CD4-positive, alpha-beta T cell treated with Interleukin-6 for 4 hours (primary cell): ENCODE measurements around the gene TNFRSF4.
"Not testable (repeated sequence)": the region's sequence is repeated elsewhere in the genome, so short reads cannot be mapped to it uniquely, and the experiment has no call there.

Experiments
- DNase-seq: peaks from one replicate; pipeline ENCODE4 v3.0.0-alpha.2; 2020; ENCODE audit warnings: mixed read lengths

Gene TNFRSF4

DNA sequence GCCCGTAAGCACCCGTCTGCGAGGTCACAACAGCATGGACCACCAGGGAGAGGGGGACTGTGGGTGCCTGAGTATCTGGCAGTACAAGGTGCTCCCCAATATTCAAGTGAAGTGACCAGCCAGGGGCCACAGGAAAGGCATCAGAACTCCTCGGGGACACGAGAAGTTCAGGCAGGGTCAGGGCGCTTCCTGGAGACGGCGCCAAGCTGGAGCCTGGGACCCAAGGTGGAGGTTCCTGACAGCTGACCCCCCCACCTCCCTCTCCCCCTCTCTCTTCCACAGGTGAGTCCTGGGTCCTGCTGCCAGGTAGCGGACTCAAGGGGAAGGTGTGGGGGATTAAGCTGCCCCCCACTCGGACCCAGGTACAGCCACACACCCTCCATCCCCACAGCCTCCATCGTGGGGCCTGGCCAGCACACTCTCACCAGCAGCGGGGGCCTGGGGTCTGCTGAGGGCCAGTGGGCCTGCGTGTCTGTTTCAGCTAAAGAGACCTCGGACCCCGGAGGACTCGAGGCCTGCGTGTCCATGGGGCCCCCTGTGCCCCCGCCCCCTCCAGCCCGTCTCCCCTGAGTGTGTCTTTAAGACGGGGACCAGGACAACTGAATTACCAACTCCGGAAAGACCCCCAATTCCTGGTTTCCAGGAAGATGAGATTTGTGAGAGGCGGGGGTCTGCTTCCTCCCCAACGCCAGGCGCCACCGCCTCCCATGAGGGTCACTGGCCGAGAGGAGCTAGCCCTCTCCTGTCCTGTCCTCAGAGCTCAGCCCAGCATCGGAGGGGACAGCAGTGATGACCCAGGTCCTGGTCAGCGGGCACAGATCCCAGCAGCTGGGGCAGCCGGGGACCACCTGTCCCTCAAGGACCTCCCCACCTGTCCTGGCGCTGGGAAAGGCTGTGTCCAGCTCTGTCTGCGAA, 13.7 kb downstream of the TNFRSF4 start:
- DNase-seq: no peak

DNA sequence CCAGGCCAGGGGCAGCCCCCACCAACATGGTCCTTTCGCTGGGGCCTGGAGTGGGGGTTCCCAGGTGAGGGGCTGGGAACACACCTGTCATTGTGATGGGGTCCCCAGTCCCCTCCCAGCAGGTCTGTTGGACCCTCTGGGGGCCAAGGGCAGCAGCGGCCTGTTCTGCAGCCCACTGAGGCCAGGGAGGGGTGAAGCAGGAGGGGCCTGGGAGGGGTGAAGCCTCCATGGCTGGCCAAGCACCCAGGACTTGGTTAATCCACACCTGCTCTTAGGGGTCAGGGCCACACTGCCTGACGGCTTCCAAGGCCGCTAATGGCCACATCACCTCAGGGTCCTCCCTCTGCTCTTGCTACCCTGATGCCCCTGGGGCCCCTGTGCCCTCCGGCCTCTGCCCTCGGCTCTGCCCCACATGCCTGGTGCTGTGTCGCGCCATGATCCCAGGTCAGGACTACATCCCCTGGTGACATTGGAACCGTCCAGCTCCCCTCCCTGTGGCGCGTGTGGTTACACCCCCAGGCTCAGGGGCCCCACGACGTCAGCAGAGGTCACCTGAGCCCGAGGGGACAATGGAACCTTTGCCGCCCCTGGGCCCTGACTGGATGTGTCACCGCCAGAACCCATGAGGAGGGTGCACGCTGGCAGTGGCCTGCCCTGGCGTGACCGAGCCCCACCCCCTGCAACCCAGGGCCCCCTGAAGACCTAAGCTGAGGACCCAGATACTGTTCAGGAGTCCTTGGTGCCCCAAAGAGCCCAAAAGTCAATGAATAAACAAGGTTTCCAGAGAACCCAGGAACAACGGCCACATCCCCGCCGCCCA, 14.6 kb downstream of the TNFRSF4 start:
- DNase-seq: no peak

DNA sequence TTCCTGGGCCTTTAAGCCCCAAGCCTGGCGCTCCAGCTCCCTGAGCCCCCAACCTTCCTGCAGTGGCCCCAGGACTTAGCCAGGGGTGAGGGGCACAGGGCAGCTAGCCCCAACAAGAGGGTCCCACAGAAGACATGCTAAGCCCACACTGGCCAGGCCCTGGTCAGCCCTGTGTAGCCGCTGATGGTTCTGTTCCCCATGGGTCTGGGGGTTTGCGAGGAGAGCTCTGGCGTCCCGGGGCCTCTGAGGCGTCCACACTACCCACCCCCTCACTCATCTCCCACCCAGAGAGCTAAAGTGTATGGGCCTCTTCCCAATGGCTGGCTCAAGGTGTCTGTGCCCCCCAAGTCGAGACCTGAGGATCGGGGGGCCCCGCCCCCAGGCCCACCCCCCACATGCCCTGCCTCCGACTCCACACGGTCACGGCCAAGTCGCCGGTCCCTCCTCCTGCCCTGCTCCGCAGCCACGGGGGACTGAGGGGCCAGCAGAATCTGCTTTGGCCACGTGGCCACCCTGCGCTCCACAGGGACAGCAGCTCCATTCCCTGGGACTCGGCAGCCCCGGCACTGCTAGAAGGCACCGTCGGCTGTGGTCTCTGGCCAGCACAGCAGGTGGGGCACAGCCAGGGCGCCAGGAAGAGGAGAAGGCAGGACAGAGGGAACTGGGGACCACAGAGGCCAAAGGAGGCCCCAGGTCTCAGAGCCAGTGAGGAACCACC, 15.4 kb downstream of the TNFRSF4 start:
- no peak for DNase-seq

DNA sequence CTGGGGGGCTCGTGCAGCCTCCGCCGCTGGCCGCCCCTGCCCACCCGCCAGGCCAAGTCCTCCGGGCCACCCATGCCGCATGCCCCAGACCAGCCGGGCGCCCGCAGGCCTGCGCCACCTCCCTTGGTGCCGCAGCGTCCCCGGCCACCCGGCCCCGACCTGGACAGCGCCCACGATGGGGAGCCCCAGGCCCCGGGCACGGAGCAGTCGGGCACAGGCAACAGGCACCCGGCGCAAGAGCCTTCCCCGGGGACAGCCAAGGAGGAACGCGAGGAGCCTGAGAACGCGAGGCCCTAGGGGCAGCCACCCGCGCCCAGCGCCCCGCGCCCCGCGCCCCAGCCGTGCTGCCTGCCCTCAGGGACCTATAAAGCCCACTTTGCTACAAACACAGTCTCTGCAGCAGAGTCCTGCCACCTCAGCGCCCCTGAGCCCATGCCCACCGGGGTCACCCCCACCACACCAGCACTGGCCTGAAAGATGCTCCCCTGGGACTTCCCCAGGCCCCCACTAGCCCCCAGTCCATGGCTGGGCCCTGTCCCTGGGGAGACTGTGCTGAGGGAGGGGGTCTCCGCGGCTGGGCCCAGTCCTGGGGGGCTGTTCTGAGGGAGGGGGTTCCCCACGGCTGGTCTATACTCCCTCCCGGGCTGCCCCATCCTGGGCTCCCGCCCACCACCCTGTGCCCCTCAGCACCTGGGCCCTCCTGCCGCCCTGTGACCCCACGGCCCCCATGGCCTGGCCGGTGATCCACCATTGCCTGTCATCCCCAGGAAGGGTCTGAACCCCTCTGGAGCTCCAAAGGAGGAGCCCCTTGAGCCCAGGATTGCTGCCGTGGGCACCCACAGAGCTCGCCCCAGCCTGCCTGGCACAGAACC, 16.2 kb downstream of the TNFRSF4 start:
- DNase-seq: no peak

DNA sequence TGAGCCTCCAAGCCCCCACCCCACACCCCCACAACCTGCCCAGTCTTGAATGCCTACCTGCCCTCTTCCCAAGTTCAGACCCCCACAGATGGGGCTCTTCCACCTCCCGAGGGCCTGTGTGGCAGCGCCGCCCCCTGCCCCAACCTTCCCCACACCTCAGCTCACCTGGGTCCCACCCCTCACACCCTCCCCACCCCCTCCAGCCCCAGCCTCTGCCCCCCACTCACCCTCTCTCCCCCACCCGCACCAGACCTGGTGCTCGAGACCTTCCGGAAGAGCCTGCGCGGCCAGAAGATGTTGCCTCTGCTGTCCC, 16.8 kb downstream of the TNFRSF4 start:
- DNase-seq: no peak

DNA sequence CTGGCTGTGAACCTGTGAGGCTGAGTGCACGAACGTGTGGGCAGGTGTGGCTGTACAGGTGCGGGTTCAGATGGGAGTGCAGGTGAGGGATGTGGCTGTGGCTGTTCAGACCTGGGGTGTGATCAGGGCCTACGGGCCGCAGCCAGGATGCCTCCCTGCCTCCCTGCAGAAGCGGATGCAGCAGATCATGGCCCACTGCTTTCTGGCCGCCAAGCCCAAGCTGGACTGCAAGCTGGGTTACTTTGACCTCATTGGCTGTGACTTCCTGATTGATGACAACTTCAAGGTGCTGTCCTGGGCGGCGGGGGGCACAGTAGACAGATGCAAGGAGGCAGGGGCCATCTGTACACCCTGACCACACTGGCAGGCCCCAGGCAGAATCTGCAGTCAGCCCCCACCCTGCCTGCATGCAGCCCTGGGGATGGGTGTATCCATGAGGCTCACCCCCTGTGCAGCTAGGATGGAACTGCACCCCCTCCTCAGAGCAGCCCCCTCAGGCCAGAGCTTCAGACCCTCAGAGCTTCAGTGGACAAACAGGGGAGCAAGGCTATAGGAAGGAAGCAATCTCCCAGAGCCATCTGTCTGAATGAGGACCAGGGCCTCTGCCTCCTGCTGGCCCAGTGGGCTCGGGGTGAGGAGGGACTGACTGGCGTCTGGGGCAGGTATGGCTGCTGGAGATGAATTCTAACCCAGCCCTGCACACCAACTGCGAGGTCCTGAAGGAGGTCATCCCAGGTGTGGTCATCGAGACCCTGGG, 17.3 kb downstream of the TNFRSF4 start:
- DNase-seq: no peak

DNA sequence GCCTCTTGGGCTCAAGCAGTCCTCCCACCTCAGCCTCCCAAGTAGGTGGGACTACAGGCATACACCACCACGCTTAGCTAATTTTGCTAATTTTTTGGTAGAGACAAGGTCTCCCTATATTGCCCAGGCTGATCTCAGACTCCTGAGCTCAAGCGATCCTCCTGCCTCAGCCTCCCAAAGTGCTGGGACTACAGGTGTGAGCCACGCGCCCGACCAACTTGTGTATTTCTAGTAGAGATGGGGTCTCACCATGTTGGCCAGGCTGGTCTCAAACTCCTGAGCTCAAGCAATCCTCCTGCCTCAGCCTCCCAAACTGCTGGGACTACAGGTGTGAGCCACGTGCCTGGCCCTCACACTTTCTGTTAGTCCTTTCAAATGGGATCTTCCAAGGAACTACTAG, 18.2 kb downstream of the TNFRSF4 start:
- not testable (repeated sequence) for DNase-seq

DNA sequence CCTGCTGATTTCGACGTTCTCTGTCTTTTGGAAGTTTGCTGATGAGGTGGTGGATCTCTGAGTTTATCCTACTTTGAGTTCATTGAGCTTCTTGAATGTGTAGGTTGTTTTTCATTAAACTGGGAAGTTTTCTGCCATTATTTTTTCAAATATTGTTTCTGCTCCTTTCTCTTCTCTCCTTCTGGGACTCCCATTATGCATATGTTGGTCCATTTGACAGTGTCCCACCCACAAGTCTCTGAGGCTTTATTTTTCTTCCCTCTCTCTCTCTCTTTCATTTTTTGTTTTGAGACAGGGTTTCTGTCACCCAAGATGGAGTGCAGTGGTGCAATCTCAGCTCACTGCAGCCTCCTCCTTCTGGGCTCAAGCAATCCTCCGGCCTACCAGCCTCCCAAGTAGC, 19.2 kb downstream of the TNFRSF4 start:
- DNase-seq: no peak

DNA sequence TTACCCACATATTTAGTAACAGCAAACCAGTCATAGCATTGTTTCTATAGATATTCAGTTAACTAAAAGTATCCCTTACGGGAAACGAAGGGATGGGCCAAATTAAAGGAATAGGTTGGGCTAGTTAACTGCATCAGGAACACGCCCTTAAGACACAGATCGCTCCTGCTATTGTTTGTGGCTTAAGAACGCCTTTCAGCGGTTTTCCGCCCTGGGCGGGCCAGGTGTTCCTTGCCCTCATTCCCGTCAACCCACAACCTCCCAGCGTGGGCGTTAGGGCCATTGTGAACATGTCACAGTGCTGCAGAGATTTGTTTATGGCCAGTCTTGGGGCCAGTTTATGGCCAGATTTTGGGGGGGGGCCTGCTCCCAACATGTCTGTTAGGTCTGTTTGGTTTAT, 22.2 kb downstream of the TNFRSF4 start:
- DNase-seq: no peak

DNA sequence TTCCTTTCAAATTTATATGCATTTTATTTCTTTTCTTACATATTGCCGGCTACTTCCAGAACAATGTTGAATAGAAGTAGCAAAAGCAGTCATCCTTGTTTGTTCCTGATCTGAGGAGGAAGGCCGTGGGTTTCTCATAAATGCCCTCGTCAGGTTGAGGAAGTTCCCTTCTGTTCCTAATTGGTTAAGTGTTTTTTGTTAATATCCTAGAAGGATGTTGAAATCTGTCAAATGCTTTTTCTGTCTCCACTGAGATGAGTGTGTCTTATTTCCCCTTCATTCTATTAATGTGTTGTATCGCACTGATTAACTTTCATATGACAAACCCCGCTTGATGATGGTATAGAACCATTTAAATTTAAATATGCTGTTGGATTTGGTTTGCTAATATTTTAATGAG, 24.8 kb downstream of the TNFRSF4 start:
- no peak for DNase-seq

DNA sequence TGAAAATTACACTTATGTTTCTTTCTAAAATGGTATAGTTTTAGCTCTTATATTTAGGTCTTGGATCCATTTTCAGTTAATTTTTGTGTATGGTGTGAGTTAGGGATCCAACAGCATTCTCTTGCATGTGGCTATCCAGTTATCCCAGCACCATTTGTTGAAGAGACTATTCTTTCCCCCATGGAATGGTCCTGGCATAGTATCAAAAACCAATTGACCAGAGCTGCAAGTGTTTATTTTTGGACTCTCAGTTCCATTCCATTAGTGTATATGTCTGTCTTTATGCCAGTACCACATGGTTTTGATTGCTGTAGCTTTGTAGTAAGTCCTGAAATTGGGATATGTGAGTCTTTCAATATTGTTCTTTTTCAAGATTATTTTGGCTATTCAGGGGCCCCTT, 26.0 kb downstream of the TNFRSF4 start:
- DNase-seq: no peak

DNA sequence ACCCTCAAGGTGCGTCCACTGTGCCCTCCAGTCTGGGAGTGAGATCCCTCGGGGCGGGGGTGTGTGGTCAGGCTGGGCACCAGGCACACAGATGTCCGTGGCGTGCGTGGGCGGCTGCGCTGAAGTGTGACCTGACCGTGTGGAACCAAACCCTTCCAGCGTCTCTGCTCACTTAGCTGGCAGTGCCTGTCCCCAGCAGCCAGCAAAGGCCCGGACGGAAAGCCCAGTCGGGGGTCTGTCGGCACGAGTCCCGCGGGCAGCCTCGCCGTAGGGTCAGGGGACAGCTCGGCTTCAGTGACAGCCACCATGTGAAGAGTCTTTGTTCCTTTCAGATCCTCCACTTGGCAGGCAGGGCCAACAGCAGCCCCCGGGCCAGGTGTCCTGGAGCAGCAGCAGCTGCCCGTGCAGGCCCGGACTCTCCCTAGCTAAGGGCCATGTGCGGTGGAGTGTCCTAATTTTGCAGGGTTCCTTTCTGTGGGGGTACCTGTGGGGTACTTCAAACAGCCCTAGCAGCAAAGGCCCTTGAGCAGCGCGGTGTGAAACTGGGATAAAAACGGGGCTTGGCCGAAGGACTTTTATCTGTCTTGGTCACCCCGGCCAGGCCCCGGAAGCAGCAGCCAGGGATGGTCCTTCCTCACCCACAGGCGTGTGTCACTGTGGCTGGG, 28.7 kb downstream of the TNFRSF4 start:
- no peak for DNase-seq

DNA sequence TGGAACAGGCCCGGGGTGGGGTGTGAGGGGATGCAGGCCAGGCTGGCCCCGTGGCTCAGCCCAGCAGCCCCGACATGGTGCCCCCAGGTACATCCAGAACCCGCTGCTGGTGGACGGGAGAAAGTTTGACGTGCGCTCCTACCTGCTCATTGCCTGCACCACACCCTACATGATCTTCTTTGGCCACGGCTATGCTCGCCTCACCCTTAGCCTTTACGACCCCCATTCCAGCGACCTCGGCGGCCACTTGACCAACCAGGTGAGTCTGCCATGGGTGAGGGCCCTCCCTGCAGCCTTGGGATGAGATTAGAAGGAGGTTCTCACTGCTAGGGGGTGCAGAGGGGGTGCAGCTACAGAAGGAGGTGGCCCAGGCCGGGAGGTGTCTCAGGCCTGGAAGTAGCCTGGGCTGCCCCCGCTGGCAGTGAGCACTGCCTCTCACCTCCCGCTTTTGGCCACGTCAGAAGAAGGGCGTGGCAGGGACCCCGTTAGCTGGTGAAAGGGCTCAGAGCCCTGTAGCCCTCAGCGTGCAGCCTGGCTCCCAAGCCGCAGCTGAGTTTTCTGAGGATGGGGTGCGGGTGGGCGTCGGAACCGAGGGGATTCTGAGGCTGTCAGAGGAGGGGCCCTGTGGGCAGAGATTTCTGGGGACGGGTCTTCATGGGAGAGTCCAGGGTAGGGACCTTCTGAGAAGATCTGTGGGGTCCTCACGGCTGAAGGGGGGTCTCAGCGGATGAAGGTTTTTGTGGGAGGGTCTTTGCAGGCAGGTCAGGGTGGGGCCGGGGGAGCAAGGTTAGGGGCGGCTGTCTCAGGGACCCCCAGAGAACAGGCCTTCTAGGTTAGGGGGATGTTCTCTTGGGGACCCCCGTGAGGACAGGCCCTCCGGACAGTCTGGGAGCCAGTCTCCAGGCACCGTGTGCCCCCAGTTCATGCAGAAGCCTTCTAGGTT, 29.8 kb downstream of the TNFRSF4 start:
- no peak for DNase-seq

DNA sequence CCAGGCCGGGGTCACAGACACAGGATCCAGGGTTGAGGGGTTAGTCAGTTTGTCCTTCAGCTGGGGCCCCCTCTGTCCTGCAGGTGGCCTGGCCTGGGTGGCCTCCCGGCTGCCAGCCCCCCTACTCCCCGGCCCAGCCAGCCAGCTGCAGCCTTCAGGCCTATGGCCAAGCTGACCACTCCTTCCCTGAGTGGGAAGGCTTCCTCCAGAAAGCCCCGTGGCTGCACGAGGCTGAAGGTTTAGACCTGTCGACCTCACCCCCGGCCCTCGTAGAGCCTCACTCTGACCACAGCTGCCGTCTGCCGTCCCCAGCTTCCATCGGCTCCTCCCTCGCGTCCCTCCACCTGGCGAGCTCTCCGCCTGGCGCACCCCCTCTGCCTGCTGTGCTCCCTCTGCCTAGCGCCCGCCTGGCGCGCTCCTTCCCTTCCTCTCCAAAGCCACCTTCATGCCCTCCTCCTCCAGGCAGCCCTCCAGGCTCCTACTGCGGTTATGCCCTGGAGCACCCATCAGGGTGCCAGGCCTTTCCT, 30.7 kb downstream of the TNFRSF4 start:
- DNase-seq: no peak

DNA sequence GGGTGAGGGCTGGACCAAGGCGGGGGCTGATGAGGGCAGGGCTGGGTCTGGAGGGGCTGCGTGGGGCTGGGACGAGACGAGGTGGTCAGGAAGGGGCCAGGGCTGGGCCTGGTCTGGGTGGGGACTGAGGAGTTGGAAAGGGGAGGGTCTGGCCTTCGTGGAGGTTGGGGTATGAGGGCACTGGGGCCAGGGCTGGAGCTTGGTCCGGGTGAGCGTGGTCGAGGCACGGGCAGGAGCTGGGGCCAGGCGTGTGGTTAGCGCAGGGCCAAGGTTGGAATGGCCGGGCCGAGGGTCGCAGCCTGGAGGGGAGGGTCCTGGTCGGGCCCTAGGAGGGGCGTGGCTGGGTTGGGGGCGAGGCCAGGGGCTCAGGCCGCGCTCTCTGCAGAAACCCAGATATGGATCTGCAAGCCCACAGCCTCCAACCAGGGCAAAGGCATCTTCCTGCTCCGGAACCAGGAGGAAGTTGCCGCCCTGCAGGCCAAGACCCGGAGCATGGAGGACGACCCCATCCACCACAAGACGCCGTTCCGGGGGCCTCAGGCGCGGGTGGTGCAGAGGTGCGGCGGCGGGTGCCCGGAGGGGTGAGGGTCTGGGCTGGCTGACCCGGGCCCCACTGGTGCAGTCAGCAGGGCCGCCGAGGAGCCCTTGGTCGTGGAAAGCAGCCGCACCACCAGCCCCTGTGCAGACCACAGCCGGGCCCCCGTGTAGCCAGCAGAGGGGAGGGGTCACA, 31.3 kb downstream of the TNFRSF4 start:
- DNase-seq: no peak

DNA sequence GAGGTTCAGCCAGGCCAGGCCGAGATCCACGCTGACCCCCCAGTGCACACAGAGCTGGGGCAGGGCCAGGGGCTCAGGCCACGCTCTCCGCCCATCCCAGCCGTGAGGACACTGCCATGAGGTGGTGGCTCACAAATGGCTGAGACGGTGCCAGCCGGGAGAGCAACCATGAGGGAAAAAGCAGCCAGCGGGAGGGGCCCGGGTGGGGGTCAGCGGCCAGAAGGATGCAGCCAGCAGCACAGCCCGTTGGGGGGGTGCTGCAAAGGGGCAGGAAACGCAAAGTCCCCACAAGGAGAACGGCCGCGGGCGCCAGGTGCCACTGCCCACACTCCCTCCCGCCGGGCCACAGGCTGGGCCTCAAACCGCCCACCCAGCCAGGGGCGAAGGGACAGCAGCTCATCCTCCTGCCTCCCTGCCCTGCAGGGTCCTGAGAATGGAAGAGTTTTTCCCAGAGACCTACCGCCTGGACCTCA, 32.0 kb downstream of the TNFRSF4 start:
- DNase-seq: no peak

DNA sequence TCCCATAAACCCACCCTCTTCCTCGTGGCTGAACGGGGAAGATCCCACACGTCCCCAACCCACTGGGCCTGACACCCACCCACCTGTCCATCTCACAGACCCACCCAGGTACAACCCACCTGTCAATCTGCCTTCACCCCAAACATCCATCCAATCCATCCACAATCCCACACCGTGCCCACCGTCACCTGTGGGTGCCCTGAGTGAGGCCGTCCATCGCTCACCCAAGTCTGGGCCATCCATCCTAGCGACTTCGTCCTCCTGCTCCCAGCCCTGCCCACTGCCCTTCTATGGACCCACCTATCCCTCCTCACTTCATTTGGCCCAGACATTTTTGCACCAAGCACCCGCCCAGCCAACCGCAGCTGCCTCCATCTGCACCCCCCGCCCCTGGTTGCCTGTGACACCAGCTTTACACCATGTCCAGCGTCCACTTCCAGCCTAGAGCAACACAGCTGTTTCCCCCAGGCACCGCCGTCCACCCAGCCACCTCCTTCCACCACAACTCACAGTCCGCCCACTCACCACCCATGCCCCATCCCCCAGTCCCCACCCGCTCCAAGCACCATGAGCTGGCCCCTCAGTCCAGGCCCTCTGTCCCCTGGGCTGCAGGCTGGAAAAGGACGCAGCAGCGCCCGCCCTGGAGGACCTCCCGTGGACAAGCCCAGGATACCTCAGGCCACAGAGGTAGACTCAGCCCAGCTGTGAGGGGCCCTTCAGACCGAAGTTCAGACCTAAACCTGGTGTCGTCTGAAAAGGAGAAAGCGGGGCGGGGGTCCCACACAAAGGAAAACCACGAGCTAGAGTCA, 32.6 kb downstream of the TNFRSF4 start:
- DNase-seq: no peak
